GM19468 (cell line): ENCODE measurements around the gene ZNF280B.
"Not testable (repeated sequence)": the region's sequence is repeated elsewhere in the genome, so short reads cannot be mapped to it uniquely, and the experiment has no call there.

Experiments used
- ATAC-seq: cut with Tn5 transposase; IDR thresholded peaks from one replicate; pipeline ENCODE4 v1.9.1; 2021; ENCODE audit warnings: mild to moderate bottlenecking, moderate library complexity, moderate number of reproducible peaks; ENCODE audit not compliant: unreplicated experiment; ENCODE audit errors: extremely low read depth

Gene ZNF280B

GRCh38 chr22:22467112-22467511 is 41.4 kb downstream of the ZNF280B start:
- no peak for ATAC-seq

- no peak for ATAC-seq
Measured at GRCh38 chr22:22465782-22466181, 42.8 kb downstream of the ZNF280B start.

- no peak for ATAC-seq
Measured at GRCh38 chr22:22465094-22465602, 43.4 kb downstream of the ZNF280B start.

- ATAC-seq = no peak
Measured at GRCh38 chr22:22464541-22465054, 43.9 kb downstream of the ZNF280B start.

- no peak for ATAC-seq
Measured at GRCh38 chr22:22463855-22464540, 44.5 kb downstream of the ZNF280B start.

- ATAC-seq = no peak
Measured at GRCh38 chr22:22462813-22463567, 45.6 kb downstream of the ZNF280B start.

- ATAC-seq = no peak
Measured at GRCh38 chr22:22461583-22461982, 47.0 kb downstream of the ZNF280B start.

GRCh38 chr22:22461111-22461510 is 47.4 kb downstream of the ZNF280B start:
- no peak for ATAC-seq

- no peak for ATAC-seq
Measured at GRCh38 chr22:22460635-22461034, 47.9 kb downstream of the ZNF280B start.

GRCh38 chr22:22460060-22460459 is 48.5 kb downstream of the ZNF280B start:
- no peak for ATAC-seq

- ATAC-seq = no peak
Measured at GRCh38 chr22:22458896-22459588, 49.5 kb downstream of the ZNF280B start.

GRCh38 chr22:22458387-22458786 is 50.2 kb downstream of the ZNF280B start:
- ATAC-seq = no peak

- ATAC-seq = no peak
Measured at GRCh38 chr22:22454997-22455396, 53.5 kb downstream of the ZNF280B start.

GRCh38 chr22:22452996-22453686 is 55.4 kb downstream of the ZNF280B start:
- ATAC-seq = no peak

GRCh38 chr22:22452211-22452610 is 56.3 kb downstream of the ZNF280B start:
- ATAC-seq = no peak

GRCh38 chr22:22450343-22450839 is 58.2 kb downstream of the ZNF280B start:
- no peak for ATAC-seq

- ATAC-seq = no peak
Measured at GRCh38 chr22:22449819-22450218, 58.7 kb downstream of the ZNF280B start.

GRCh38 chr22:22446517-22446916 is 62.0 kb downstream of the ZNF280B start:
- ATAC-seq = no peak

- ATAC-seq = not testable (repeated sequence)
Measured at GRCh38 chr22:22444007-22444589, 64.4 kb downstream of the ZNF280B start.
